ENCODE measurements around the gene PLXNC1.

GRCh38 chr12:94230357-94230905 is 82.1 kb downstream of the PLXNC1 start:
- TF ChIP-seq CTCF (conservative IDR thresholded peaks at IDR 0.05; ENCODE audit: low read depth, low read length) = no peak
- TF ChIP-seq EZH2 (IDR thresholded peaks at IDR 0.05; ENCODE audit: borderline replicate concordance, low read depth, low read length, poor library complexity, severe bottlenecking) = no peak
